ENCODE results near the gene NXN. TPM values are rescaled to one million over a fixed set of nuclear protein-coding genes. Genes with fewer than 3 reads are reported as not detected.

Gene NXN
- polyA plus RNA-seq, 1 donor from 2014 or later, result 14.8 TPM

- peak overlapping the region; percentile 62 for H3K4me2 ChIP-seq (ENCODE audit: low read length)
- peak overlapping the region; percentile 88 for H2AFZ ChIP-seq (ENCODE audit: low read depth, low read length)
- no peaks in the 10 kb centered on the region for H3K36me3 ChIP-seq (ENCODE audit: insufficient read depth, low read length)
- H3K9ac ChIP-seq (ENCODE audit: low read length), result peak overlapping the region; percentile 41
- H3K9me2 ChIP-seq (ENCODE audit: insufficient read depth, low read length), result no peaks in the 10 kb centered on the region
- TF ChIP-seq EP300 (conservative IDR thresholded peaks at IDR 0.05; ENCODE audit: poor library complexity, severe bottlenecking), result no peak
- TF ChIP-seq POLR2AphosphoS5 (IDR thresholded peaks at IDR 0.05), result no peak
- peak; percentile 50 for TF ChIP-seq SMC3 (conservative IDR thresholded peaks at IDR 0.05; ENCODE audit: poor library complexity)
- H4K20me1 ChIP-seq (ENCODE audit: insufficient read depth), result no peaks in the 10 kb centered on the region
- H3K9me3 ChIP-seq (ENCODE audit: low read length), result no peaks in the 10 kb centered on the region
- no peak overlapping the region for H3K27ac ChIP-seq (ENCODE audit: low read length)
- peaks cover 22% of the 10 kb centered on the region for H3K79me2 ChIP-seq (replicated peaks; ENCODE audit: insufficient read depth, low read length)
- no peaks in the 10 kb centered on the region for H3K27me3 ChIP-seq (ENCODE audit: insufficient read depth, low read depth, low read length)
- peaks cover 8% of the 10 kb centered on the region for H3F3A ChIP-seq (ENCODE audit: insufficient read depth, low read length, poor library complexity, severe bottlenecking)
- H3K4me3 ChIP-seq (ENCODE audit: low read length), result peak overlapping the region; percentile 53
Observed at GRCh38 chr17:981292-981658, 1.7 kb upstream of the NXN start.

DNA sequence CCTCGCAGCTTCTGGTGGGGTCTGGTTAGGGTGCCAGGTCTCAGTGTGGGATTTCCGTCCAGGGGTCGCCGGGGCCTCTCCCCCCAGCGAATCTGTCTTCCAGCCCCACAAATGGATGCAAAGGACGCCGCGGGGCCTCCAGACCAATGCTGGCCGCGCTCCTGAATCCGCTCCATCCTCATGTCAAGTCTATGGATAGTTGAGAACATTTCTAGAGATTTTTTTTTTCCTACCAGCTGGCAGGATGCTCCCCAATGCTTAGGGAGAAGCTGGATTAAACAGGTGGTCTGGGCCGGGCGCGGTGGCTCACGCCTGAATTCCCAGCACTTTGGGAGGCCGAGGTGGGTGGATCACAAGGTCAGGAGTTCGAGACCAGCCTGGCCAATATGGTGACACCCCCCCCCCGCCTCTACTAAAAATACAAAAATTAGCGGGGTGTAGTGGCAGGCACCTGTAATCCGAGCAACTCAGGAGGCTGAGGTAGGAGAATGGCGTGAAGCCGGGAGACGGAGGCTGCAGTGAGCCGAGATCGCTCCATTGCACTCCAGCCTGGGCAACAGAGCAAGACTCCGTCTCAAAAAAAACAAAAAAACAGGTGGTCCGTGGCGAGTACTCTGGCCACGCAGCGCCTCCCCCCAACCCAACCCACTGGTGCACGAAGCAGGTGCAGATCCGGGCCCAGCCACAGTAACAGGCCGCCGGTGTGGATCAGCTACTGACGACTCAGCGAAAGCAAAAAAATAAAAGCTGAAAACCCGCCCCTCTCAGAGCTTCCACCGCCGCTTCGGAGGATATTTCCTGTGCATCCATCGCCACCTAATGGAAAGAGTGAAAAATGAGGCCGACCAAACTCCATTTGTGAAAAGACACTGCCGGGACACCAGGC lies 1.1 kb upstream of the NXN start:
- no peaks in the 10 kb centered on the region for H3K36me3 ChIP-seq (ENCODE audit: insufficient read depth, low read length)
- peak overlapping the region; percentile 88 for H2AFZ ChIP-seq (ENCODE audit: low read depth, low read length)
- no peaks in the 10 kb centered on the region for H4K20me1 ChIP-seq (ENCODE audit: insufficient read depth)
- no peaks in the 10 kb centered on the region for H3K9me2 ChIP-seq (ENCODE audit: insufficient read depth, low read length)
- peaks cover 8% of the 10 kb centered on the region for H3F3A ChIP-seq (ENCODE audit: insufficient read depth, low read length, poor library complexity, severe bottlenecking)
- TF ChIP-seq SMC3 (conservative IDR thresholded peaks at IDR 0.05; ENCODE audit: poor library complexity), result peak; percentile 93
- TF ChIP-seq CTCF (IDR thresholded peaks at IDR 0.05; ENCODE audit: poor library complexity, severe bottlenecking), result peak; percentile 95
- peak; percentile 96 for TF ChIP-seq RAD21 (conservative IDR thresholded peaks at IDR 0.05)
- TF ChIP-seq EZH2 (IDR thresholded peaks at IDR 0.05; ENCODE audit: borderline replicate concordance, insufficient read depth, low read length, poor library complexity, severe bottlenecking), result no peak
- no peak for TF ChIP-seq MXI1 (conservative IDR thresholded peaks at IDR 0.05; ENCODE audit: poor library complexity, severe bottlenecking)
- no peaks in the 10 kb centered on the region for H3K27me3 ChIP-seq (ENCODE audit: insufficient read depth, low read depth, low read length)
- peaks cover 28% of the 10 kb centered on the region for H3K79me2 ChIP-seq (replicated peaks; ENCODE audit: insufficient read depth, low read length)
- H3K4me2 ChIP-seq (ENCODE audit: low read length), result peak overlapping the region; percentile 62
- H3K4me3 ChIP-seq (ENCODE audit: low read length), result peak overlapping the region; percentile 64
- H3K9me3 ChIP-seq (ENCODE audit: low read length), result no peaks in the 10 kb centered on the region
- peak overlapping the region; percentile 47 for H3K27ac ChIP-seq (ENCODE audit: low read length)
- peak overlapping the region; percentile 62 for H3K9ac ChIP-seq (ENCODE audit: low read length)

- Histone ChIP-seq H2AFZ (ENCODE audit: low read depth, low read length) (no peak overlapping the region), H3K79me2 (replicated peaks; ENCODE audit: insufficient read depth, low read length) (peaks cover 41% of the 10 kb centered on the region), H3K9me3 (ENCODE audit: low read length) (no peaks in the 10 kb centered on the region), H3K27ac (ENCODE audit: low read length) (no peak overlapping the region), H3K27me3 (ENCODE audit: insufficient read depth, low read depth, low read length) (no peaks in the 10 kb centered on the region), H3K9me2 (ENCODE audit: insufficient read depth, low read length) (no peaks in the 10 kb centered on the region), H3K9ac (ENCODE audit: low read length) (peak overlapping the region; percentile 64), H4K20me1 (ENCODE audit: insufficient read depth) (no peaks in the 10 kb centered on the region), H3K4me2 (ENCODE audit: low read length) (no peak overlapping the region), H3F3A (ENCODE audit: insufficient read depth, low read length, poor library complexity, severe bottlenecking) (peaks cover 8% of the 10 kb centered on the region), H3K4me3 (ENCODE audit: low read length) (peak overlapping the region; percentile 95), H3K36me3 (ENCODE audit: insufficient read depth, low read length) (no peaks in the 10 kb centered on the region)
- TF ChIP-seq TAF1 (IDR thresholded peaks at IDR 0.05; ENCODE audit: low read depth) (no peak), POLR2AphosphoS5 (IDR thresholded peaks at IDR 0.05) (no peak), MXI1 (conservative IDR thresholded peaks at IDR 0.05; ENCODE audit: poor library complexity, severe bottlenecking) (no peak), EZH2 (IDR thresholded peaks at IDR 0.05; ENCODE audit: borderline replicate concordance, insufficient read depth, low read length, poor library complexity, severe bottlenecking) (no peak), CTCF (IDR thresholded peaks at IDR 0.05; ENCODE audit: poor library complexity, severe bottlenecking) (no peak), REST (IDR thresholded peaks at IDR 0.05; ENCODE audit: borderline replicate concordance) (no peak), SMC3 (conservative IDR thresholded peaks at IDR 0.05; ENCODE audit: poor library complexity) (no peak), EP300 (conservative IDR thresholded peaks at IDR 0.05; ENCODE audit: poor library complexity, severe bottlenecking) (no peak), RAD21 (conservative IDR thresholded peaks at IDR 0.05) (no peak)
Observed at GRCh38 chr17:979212-979538, 401 bp downstream of the NXN start.
